HG02571 (cell line): ENCODE results near the gene KPNA6.
"Not testable (repeated sequence)": the region's sequence is repeated elsewhere in the genome, so short reads cannot be mapped to it uniquely, and the experiment has no call there.

Source experiments
- ATAC-seq: cut with Tn5 transposase; IDR thresholded peaks from one replicate; pipeline ENCODE4 v1.9.1; 2021; ENCODE audit warnings: mild to moderate bottlenecking, moderate library complexity; ENCODE audit not compliant: unreplicated experiment

Gene KPNA6

GRCh38 chr1:32107742-32108661 lies at the start of gene KPNA6:
Gene KPNA6 (plus strand): TSS chr1:32108056. CDS start chr1:32108131, 75 bp downstream.
- ATAC-seq, result peak; percentile 69

- ATAC-seq, result no peak
Measured at GRCh38 chr1:32060914-32061313, 46.9 kb upstream of the KPNA6 start.

- no peak for ATAC-seq
Measured at GRCh38 chr1:32062867-32063230, 45.0 kb upstream of the KPNA6 start.

GRCh38 chr1:32063261-32063681 lies 44.6 kb upstream of the KPNA6 start:
- ATAC-seq, result no peak

GRCh38 chr1:32065613-32066488 lies 42.0 kb upstream of the KPNA6 start:
- ATAC-seq, result not testable (repeated sequence)

- ATAC-seq, result no peak
Measured at GRCh38 chr1:32066489-32066873, 41.4 kb upstream of the KPNA6 start.

GRCh38 chr1:32068957-32069588 lies 38.8 kb upstream of the KPNA6 start:
- no peak for ATAC-seq

- ATAC-seq, result no peak
Measured at GRCh38 chr1:32071758-32072621, 35.9 kb upstream of the KPNA6 start.

- peak; percentile 77 for ATAC-seq
Measured at GRCh38 chr1:32072622-32073298, 35.1 kb upstream of the KPNA6 start, which contains the start of gene TMEM39B. Gene TMEM39B (plus strand): TSS chr1:32072939. CDS start chr1:32073048, 109 bp downstream.

GRCh38 chr1:32073299-32074229 lies 34.3 kb upstream of the KPNA6 start:
- ATAC-seq, result no peak

- ATAC-seq, result no peak
Measured at GRCh38 chr1:32074841-32075240, 33.0 kb upstream of the KPNA6 start.

- ATAC-seq, result no peak
Measured at GRCh38 chr1:32077451-32077850, 30.4 kb upstream of the KPNA6 start.

- no peak for ATAC-seq
Measured at GRCh38 chr1:32082022-32082421, 25.8 kb upstream of the KPNA6 start.

- not testable (repeated sequence) for ATAC-seq
Measured at GRCh38 chr1:32086381-32086780, 21.5 kb upstream of the KPNA6 start.

- ATAC-seq, result no peak
Measured at GRCh38 chr1:32091176-32091575, 16.7 kb upstream of the KPNA6 start.

- no peak for ATAC-seq
Measured at GRCh38 chr1:32091591-32091990, 16.3 kb upstream of the KPNA6 start.

GRCh38 chr1:32094746-32095521 lies 12.9 kb upstream of the KPNA6 start:
- ATAC-seq, result no peak

- ATAC-seq, result no peak
Measured at GRCh38 chr1:32099426-32099825, 8.4 kb upstream of the KPNA6 start.
